Suprapubic skin (tissue), 4 donors: ENCODE results near the gene UNC93A. TPM values are rescaled to one million over a fixed set of nuclear protein-coding genes. Genes with fewer than 3 reads are reported as not detected.

Experiments used
- DNase-seq, 2 donors: peaks; one replicate each; pipeline ENCODE4 v3.0.0-alpha.2; 2019; ENCODE audit warnings: low spot score in 2 of 2
- H3K27ac ChIP-seq: fragments of 200-600 bp; sonication (generic); one replicate; pipeline ENCODE4 v1.5.1; 2019
- H3K27me3 ChIP-seq: fragments of 200-600 bp; sonication (generic); one replicate; pipeline ENCODE4 v1.5.1; 2019
- H3K36me3 ChIP-seq: fragments of 200-600 bp; sonication (generic); one replicate; pipeline ENCODE4 v1.5.1; 2019
- H3K4me1 ChIP-seq: fragments of 200-600 bp; sonication (generic); one replicate; pipeline ENCODE4 v1.5.1; 2019
- H3K4me3 ChIP-seq: fragments of 200-600 bp; sonication (generic); one replicate; pipeline ENCODE4 v1.5.1; 2019; ENCODE audit warnings: mild to moderate bottlenecking
- H3K9me3 ChIP-seq: fragments of 200-600 bp; sonication (generic); one replicate; pipeline ENCODE4 v1.5.1; 2019
- CTCF ChIP-seq, 2 donors: fragments of 200-600 bp in 1 of 2; fragments of 450-650 bp in 1 of 2; sonication (generic) in 1 of 2; IDR thresholded peaks; one replicate each; pipeline ENCODE4 v1.5.1; 2016 to 2019; ENCODE audit warnings: antibody characterized with exemption in 2 of 2, mild to moderate bottlenecking in 1 of 2, moderate library complexity in 1 of 2
- EP300 ChIP-seq: sonication (generic); formaldehyde crosslinking; IDR thresholded peaks from one replicate; pipeline ENCODE4 v1.6.1; 2017; ENCODE audit warnings: antibody characterized with exemption
- POLR2A ChIP-seq, 2 donors: fragments of 450-650 bp; IDR thresholded peaks; one replicate each; pipeline ENCODE4 v1.6.1; 2017; ENCODE audit warnings: antibody characterized with exemption in 2 of 2, mild to moderate bottlenecking in 2 of 2, moderate library complexity in 2 of 2
- POLR2AphosphoS5 ChIP-seq, 3 donors: sonication (generic); formaldehyde crosslinking; IDR thresholded peaks; one replicate each; pipeline ENCODE4 v1.6.1; 2017; ENCODE audit warnings: antibody characterized with exemption in 3 of 3
- WGBS: methylation state at CpG from one replicate; pipeline ENCODE4 v1.1.5; 2018; 5-methylcytosine and 5-hydroxymethylcytosine counted together
- total RNA-seq, 4 donors: library from RNA; depleted of rRNA; stranded (reverse); fragments of >200 nt; gene quantifications; one replicate each; pipeline ENCODE4 v1.1.0, GENCODE V29; 2016

The UNC93A gene
- total RNA-seq, 4 donors from 2014 or later = 16.1 to 41.7 (median 30.2) TPM

- no peak for TF ChIP-seq CTCF (IDR thresholded peaks at IDR 0.05)
- TF ChIP-seq POLR2A (IDR thresholded peaks at IDR 0.05) = no peak
- TF ChIP-seq EP300 = no peak
- TF ChIP-seq POLR2AphosphoS5 (IDR thresholded peaks at IDR 0.05) = no peak
- Histone ChIP-seq H3K9me3 (no peaks in the 10 kb centered on the region), H3K27me3 (peaks cover 23% of the 10 kb centered on the region), H3K4me1 (no peaks in the 10 kb centered on the region), H3K4me3 (no peak overlapping the region), H3K36me3 (no peaks in the 10 kb centered on the region), H3K27ac (no peak overlapping the region)
- WGBS = 78% methylated on average over 3 of the region's 6 CpGs
- DNase-seq = no peak
Measured at GRCh38 chr6:167292301-167293087, 1.4 kb downstream of the UNC93A start.

DNA sequence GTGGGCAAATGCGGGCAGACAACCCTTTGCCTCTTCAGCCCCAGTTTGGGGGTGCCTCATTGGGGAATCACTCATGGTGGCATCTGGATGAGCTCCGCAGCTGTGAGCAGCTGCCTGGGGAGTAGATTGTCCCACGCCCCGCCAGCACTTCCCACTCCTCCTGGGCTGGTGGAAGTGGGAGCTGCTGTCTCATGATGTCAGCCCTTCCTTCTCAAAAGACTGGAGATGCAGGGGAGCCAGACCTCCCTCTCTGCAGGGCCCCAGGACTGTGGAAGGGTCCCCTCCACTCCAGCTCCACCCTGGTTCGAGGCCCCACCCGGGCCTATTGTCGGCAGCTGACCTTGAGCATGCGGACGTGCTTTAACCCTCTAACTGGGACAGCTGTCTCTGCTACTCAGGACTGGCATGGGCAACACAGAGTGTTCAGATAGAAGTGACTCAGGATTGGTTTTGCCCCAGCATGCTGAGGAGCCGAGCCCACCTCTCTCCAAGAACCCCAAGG, 2.0 kb downstream of the UNC93A start:
- Histone ChIP-seq H3K4me1 (no peaks in the 10 kb centered on the region), H3K4me3 (no peak overlapping the region), H3K9me3 (no peaks in the 10 kb centered on the region), H3K27me3 (peaks cover 27% of the 10 kb centered on the region), H3K27ac (no peak overlapping the region), H3K36me3 (no peaks in the 10 kb centered on the region)
- 66% methylated on average over 6 of the region's 10 CpGs for WGBS
- DNase-seq = no peak
- no peak for TF ChIP-seq POLR2AphosphoS5 (IDR thresholded peaks at IDR 0.05)

GRCh38 chr6:167293590-167294091, 2.5 kb downstream of the UNC93A start:
- H3K4me3 ChIP-seq = no peak overlapping the region
- TF ChIP-seq CTCF (IDR thresholded peaks at IDR 0.05) (no peak), POLR2AphosphoS5 (IDR thresholded peaks at IDR 0.05) (no peak), POLR2A (IDR thresholded peaks at IDR 0.05) (no peak), EP300 (no peak)
- no peaks in the 10 kb centered on the region for H3K9me3 ChIP-seq
- H3K4me1 ChIP-seq = no peaks in the 10 kb centered on the region
- no peak for DNase-seq
- peaks cover 27% of the 10 kb centered on the region for H3K27me3 ChIP-seq
- no peak overlapping the region for H3K27ac ChIP-seq
- no peaks in the 10 kb centered on the region for H3K36me3 ChIP-seq
- 90% methylated on average over 8 of the region's 13 CpGs for WGBS

DNA sequence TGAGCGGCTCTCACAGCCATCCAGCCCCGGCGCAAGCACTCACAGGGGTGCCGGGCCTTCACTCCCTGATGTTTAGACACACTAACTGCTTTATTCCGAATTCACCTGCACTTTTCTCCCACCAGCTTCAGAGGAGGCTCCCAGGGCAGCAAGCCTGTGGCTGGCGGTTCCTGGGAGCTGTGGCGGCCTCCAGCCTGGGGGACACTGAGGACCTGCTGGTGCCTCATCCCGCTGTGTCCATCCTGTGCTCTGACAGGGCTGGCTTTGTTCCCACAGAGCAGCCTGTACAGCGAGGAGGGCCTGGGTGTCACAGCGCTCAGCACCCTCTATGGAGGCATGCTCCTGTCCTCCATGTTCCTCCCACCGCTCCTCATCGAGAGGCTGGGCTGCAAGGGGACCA, 3.1 kb downstream of the UNC93A start:
- TF ChIP-seq POLR2A (IDR thresholded peaks at IDR 0.05) (no peak), EP300 (no peak), CTCF (IDR thresholded peaks at IDR 0.05) (no peak)
- Histone ChIP-seq H3K27ac (no peak overlapping the region), H3K4me3 (no peak overlapping the region), H3K9me3 (no peaks in the 10 kb centered on the region), H3K27me3 (peaks cover 27% of the 10 kb centered on the region), H3K36me3 (no peaks in the 10 kb centered on the region), H3K4me1 (no peaks in the 10 kb centered on the region)
- 94% methylated on average over 4 of the region's 12 CpGs for WGBS
- DNase-seq = no peak

GRCh38 chr6:167294651-167295494, 3.8 kb downstream of the UNC93A start:
- no peaks in the 10 kb centered on the region for H3K36me3 ChIP-seq
- no peaks in the 10 kb centered on the region for H3K4me1 ChIP-seq
- H3K27ac ChIP-seq = no peak overlapping the region
- H3K27me3 ChIP-seq = peaks cover 27% of the 10 kb centered on the region
- 88% methylated on average over 32 of the region's 38 CpGs for WGBS
- peak in 1 of 2 donors; percentile 65 for DNase-seq
- no peak overlapping the region for H3K4me3 ChIP-seq
- no peak for TF ChIP-seq CTCF (IDR thresholded peaks at IDR 0.05)
- no peak for TF ChIP-seq POLR2A (IDR thresholded peaks at IDR 0.05)
- TF ChIP-seq POLR2AphosphoS5 (IDR thresholded peaks at IDR 0.05) = no peak
- no peak for TF ChIP-seq EP300
- H3K9me3 ChIP-seq = no peaks in the 10 kb centered on the region
